ENCODE data around the gene LOXL3.
"Not testable (repeated sequence)": the region's sequence is repeated elsewhere in the genome, so short reads cannot be mapped to it uniquely, and the experiment has no call there.

The LOXL3 gene

GRCh38 chr2:74573747-74574562, 20.2 kb upstream of the LOXL3 start:
- no peak for DNase-seq

- no peak for DNase-seq
Measured at GRCh38 chr2:74572178-74572925, 18.6 kb upstream of the LOXL3 start.

GRCh38 chr2:74571058-74571457, 17.3 kb upstream of the LOXL3 start:
- DNase-seq = no peak

- no peak for DNase-seq
Measured at GRCh38 chr2:74569686-74570085, 15.9 kb upstream of the LOXL3 start.

- no peak for DNase-seq
Measured at GRCh38 chr2:74567881-74568280, 14.1 kb upstream of the LOXL3 start.

GRCh38 chr2:74566754-74567085, 13.0 kb upstream of the LOXL3 start:
- no peak for DNase-seq

- DNase-seq = no peak
Measured at GRCh38 chr2:74566076-74566753, 12.5 kb upstream of the LOXL3 start.

- DNase-seq = no peak
Measured at GRCh38 chr2:74564222-74564621, 10.5 kb upstream of the LOXL3 start.

- DNase-seq = no peak
Measured at GRCh38 chr2:74562126-74562775, 8.5 kb upstream of the LOXL3 start.

GRCh38 chr2:74561022-74561421, 7.3 kb upstream of the LOXL3 start:
- DNase-seq = not testable (repeated sequence)

- DNase-seq = no peak
Measured at GRCh38 chr2:74560591-74560990, 6.8 kb upstream of the LOXL3 start.

GRCh38 chr2:74559912-74560311, 6.2 kb upstream of the LOXL3 start:
- no peak for DNase-seq

GRCh38 chr2:74558284-74559230, 4.8 kb upstream of the LOXL3 start:
- DNase-seq = no peak

GRCh38 chr2:74556831-74557370, 3.2 kb upstream of the LOXL3 start:
- DNase-seq = no peak

GRCh38 chr2:74556159-74556558, 2.4 kb upstream of the LOXL3 start:
- DNase-seq = no peak

- no peak for DNase-seq
Measured at GRCh38 chr2:74555610-74556103, 1.9 kb upstream of the LOXL3 start.

GRCh38 chr2:74554820-74555531, 1.2 kb upstream of the LOXL3 start:
- DNase-seq = peak; percentile 24

GRCh38 chr2:74552914-74553811, 579 bp downstream of the LOXL3 start:
- DNase-seq = no peak

All from effector CD8-positive, alpha-beta T cell (primary cell).